MG63 (cell line): ENCODE data around the gene DLG2. TPM values are rescaled to one million over a fixed set of nuclear protein-coding genes. Genes with fewer than 3 reads are reported as not detected.

ENCODE experiments used
- DNase-seq: peaks from one replicate; pipeline ENCODE4 v3.0.0-alpha.2; 2020
- H3K27me3 ChIP-seq: fragments of 250-450 bp; sonication (Bioruptor Pico); 2 replicates; pipeline ENCODE4 v1.5.1; 2020; ENCODE audit warnings: mild to moderate bottlenecking, moderate library complexity
- H3K36me3 ChIP-seq: fragments of 250-450 bp; sonication (Bioruptor Pico); 2 replicates; pipeline ENCODE4 v1.5.1; 2020; ENCODE audit warnings: mild to moderate bottlenecking, moderate library complexity
- H3K4me3 ChIP-seq: fragments of 250-450 bp; sonication (Bioruptor Pico); 2 replicates; pipeline ENCODE4 v1.5.1; 2020; ENCODE audit warnings: mild to moderate bottlenecking, moderate library complexity
- H3K9me3 ChIP-seq: fragments of 250-450 bp; sonication (Bioruptor Pico); 2 replicates; pipeline ENCODE4 v1.5.1; 2020; ENCODE audit warnings: mild to moderate bottlenecking, moderate library complexity
- total RNA-seq: library from RNA; depleted of rRNA; stranded (reverse); fragments of >200 nt; shearing (Covaris generic); gene quantifications from 2 replicates; pipeline ENCODE4 v1.2.3, GENCODE V29; 2014; ENCODE audit warnings: low replicate concordance

Gene DLG2
- total RNA-seq, 1 experiment from 2014 or later: 0.10 TPM

DNA sequence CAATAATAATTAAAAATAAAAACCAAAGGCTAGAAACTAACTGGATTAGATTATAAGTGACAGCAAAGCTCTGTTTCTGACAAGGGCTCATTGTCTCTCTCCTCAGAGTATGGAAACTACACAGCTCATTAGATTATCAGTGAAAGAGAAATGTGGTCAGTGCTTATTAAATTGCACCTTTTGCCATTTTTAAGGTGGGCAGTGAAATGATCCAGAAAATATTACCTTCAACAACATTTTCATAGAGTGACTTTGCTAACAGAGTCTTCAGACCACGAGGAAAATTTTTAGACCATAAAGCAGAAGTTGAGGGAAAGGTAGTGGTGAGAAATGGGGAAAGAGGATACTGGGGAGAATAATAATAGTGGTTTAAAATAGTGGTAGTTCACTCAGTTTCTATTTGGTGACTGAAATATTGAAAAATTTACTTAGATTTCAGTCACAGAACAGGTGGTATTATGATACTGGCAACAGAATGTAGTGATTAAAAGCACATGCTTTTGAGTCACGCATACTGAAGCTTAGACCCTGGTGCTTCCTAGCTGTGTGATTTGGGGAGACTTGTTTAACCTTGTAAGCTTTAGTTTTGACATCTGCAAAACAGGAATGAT, 1657.0 kb downstream of the DLG2 start:
- Histone ChIP-seq H3K9me3 (no peaks in the 10 kb centered on the region), H3K4me3 (no peak overlapping the region), H3K36me3 (no peaks in the 10 kb centered on the region), H3K27me3 (no peaks in the 10 kb centered on the region)
- no peak for DNase-seq

DNA sequence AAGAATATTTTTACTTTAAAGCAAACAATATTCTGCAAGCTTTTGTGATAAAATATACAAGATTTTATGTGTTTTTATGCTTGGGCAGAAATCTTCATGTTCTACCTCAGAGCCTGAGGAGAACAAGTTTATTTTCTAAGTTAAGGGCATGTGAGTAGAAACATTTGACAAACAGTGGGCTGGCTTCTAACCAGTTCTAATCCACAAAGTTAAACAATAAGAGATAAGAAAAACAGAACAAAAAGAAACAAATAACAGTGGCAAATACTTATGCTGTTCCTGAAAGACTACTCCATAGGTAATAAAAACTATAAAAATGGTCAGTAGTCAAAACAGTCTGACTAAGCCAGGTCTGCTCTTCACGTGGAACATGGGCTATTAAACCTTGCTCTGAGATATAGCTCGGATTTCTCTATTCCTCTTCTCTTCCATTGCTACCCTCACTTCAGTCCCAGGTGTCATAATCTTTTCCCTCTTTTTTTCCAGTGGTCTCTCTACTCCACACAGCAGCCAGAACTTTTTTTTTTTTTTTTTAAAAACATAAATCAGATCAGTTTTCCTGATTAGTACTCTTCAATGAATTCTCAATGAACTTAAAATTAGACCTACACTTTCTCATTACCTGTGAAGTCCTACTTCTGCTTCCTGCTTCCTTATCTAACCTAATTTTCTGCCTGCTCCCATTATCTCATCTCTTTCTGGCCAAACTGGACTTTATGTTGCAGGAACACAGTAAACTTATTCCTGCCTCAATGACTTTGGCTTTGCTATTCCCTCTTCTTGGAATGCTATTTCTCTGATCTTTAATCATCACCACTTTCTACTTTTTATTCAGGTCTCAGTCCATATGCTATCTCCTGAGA, 1669.9 kb downstream of the DLG2 start:
- DNase-seq: no peak
- H3K9me3 ChIP-seq: no peaks in the 10 kb centered on the region
- no peaks in the 10 kb centered on the region for H3K27me3 ChIP-seq
- no peaks in the 10 kb centered on the region for H3K36me3 ChIP-seq
- no peak overlapping the region for H3K4me3 ChIP-seq

DNA sequence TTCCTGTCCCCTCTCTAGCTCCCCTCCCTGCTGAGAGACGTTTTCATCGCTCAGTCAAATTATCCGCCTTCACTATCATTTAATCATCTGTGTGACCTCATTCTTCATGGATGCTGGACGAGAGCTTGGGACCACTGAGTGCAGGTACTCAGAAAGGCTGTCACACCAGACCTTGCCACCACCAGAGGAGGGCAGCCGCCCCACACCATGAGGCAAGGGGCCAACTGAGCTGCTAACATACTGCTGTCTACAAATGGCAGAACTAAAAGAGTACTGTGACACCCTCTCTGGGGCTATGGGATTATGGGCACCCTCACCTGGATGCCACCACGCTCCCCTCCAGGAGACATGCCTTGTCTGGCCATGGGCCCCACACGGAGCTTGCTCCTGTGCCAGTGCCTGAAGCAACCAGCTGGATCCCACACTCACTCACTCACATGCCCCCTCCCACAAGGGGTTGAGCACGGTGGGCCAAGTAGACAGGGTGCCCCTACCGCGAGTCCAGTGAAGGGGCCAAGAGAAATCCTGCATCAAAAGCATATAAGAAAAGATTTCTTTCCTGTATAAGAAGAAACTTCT, 1670.9 kb downstream of the DLG2 start:
- Histone ChIP-seq H3K4me3 (no peak overlapping the region), H3K9me3 (no peaks in the 10 kb centered on the region), H3K27me3 (no peaks in the 10 kb centered on the region), H3K36me3 (no peaks in the 10 kb centered on the region)
- no peak for DNase-seq

GRCh38 chr11:83954780-83955179, 1672.4 kb downstream of the DLG2 start:
- no peaks in the 10 kb centered on the region for H3K36me3 ChIP-seq
- H3K27me3 ChIP-seq: no peaks in the 10 kb centered on the region
- DNase-seq: no peak
- no peaks in the 10 kb centered on the region for H3K9me3 ChIP-seq
- no peak overlapping the region for H3K4me3 ChIP-seq

DNA sequence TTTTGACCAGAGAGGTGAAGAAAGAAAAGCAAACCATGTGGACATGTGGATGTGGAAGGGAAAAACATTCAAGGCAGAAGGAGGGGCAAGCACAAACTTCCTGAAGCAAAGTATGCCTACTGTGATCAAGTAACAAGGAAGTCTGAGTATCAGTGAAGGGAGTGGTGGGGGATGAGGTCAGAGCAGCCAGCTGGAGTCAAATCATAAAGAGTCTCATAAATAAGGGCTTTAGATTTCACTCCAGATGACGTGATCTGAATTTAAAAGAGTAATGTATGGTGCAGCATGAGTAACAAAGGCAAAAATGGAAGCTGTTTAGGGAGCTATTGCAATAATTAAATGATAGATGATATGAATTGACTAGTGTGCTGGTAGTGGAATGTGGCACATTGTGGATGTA, 1675.6 kb downstream of the DLG2 start:
- H3K9me3 ChIP-seq: no peaks in the 10 kb centered on the region
- H3K27me3 ChIP-seq: no peaks in the 10 kb centered on the region
- no peaks in the 10 kb centered on the region for H3K36me3 ChIP-seq
- no peak for DNase-seq
- no peak overlapping the region for H3K4me3 ChIP-seq

DNA sequence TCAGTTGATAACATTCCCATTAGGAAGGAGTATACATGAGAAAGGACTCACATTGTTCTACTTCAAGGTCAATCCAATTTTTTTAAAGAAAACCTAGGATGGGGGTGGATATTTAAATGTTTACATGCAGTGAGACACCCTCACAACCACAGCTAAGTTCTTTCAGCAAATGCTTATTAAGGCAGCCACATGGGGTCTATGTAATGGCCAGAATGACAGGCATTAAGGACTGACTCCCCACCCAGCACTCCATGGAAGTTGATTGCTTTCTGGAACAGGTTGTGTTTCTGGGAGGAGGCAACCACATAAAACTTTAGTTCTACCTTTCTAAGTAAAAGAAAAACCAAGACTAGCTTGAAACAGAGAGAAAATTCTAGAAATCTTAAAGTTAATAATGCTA, 1678.9 kb downstream of the DLG2 start:
- no peaks in the 10 kb centered on the region for H3K36me3 ChIP-seq
- no peak overlapping the region for H3K4me3 ChIP-seq
- no peaks in the 10 kb centered on the region for H3K9me3 ChIP-seq
- no peaks in the 10 kb centered on the region for H3K27me3 ChIP-seq
- DNase-seq: no peak

DNA sequence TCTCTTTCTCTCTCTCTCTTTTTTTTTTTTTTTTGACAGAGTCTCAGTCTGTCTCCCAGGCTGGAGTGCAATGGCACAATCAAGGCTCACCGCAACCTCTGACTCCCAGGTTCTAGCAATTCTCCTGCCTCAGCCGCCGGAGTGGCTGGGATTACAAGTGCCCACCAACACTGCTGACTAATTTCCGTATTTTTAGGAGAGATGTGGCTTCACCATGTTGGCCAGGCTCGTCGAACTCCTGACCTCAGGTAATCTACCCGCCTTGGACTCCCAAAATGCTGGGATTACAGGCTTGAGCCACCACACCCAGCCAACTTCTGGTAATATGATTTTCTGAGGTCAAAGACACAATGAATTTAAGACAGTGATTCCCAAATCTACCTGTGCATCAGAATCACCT, 1681.2 kb downstream of the DLG2 start:
- no peaks in the 10 kb centered on the region for H3K27me3 ChIP-seq
- H3K36me3 ChIP-seq: no peaks in the 10 kb centered on the region
- no peak overlapping the region for H3K4me3 ChIP-seq
- H3K9me3 ChIP-seq: no peaks in the 10 kb centered on the region
- no peak for DNase-seq

DNA sequence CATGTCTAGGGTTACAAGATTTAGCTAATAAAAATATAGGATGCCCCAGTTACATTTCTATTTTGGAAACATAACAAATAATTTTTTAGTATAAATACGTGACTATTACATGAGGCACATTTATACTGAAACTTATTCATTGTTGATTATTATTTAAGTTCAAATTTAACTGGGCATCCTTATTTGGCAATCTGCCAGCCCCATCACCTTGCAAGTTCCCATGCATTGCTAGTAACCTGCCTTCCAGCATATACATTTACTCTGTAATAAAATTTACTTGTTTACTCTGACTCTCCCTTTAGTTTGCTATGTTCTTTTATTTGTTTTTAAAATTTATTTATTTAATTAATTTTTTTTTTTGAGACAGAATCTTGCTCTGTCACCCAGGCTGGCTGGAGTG, 1686.1 kb downstream of the DLG2 start:
- no peaks in the 10 kb centered on the region for H3K36me3 ChIP-seq

GRCh38 chr11:83938148-83938547, 1689.0 kb downstream of the DLG2 start:
- no peaks in the 10 kb centered on the region for H3K36me3 ChIP-seq
- no peaks in the 10 kb centered on the region for H3K27me3 ChIP-seq
- no peak overlapping the region for H3K4me3 ChIP-seq
- H3K9me3 ChIP-seq: no peaks in the 10 kb centered on the region
- no peak for DNase-seq

More for the DNA sequence above, 1686.1 kb downstream of the DLG2 start:
- Histone ChIP-seq H3K4me3 (no peak overlapping the region), H3K27me3 (no peaks in the 10 kb centered on the region), H3K9me3 (no peaks in the 10 kb centered on the region)
- no peak for DNase-seq

- no peaks in the 10 kb centered on the region for H3K27me3 ChIP-seq
- no peak overlapping the region for H3K4me3 ChIP-seq
- no peak for DNase-seq
- H3K36me3 ChIP-seq: no peaks in the 10 kb centered on the region
- H3K9me3 ChIP-seq: no peaks in the 10 kb centered on the region
Measured at GRCh38 chr11:83933008-83933407, 1694.1 kb downstream of the DLG2 start.

GRCh38 chr11:83927422-83927821, 1699.7 kb downstream of the DLG2 start:
- H3K36me3 ChIP-seq: no peaks in the 10 kb centered on the region
- no peaks in the 10 kb centered on the region for H3K27me3 ChIP-seq
- no peaks in the 10 kb centered on the region for H3K9me3 ChIP-seq
- H3K4me3 ChIP-seq: no peak overlapping the region
- no peak for DNase-seq

GRCh38 chr11:83924795-83925542, 1702.2 kb downstream of the DLG2 start:
- no peak for DNase-seq
- Histone ChIP-seq H3K36me3 (no peaks in the 10 kb centered on the region), H3K27me3 (no peaks in the 10 kb centered on the region), H3K4me3 (no peak overlapping the region), H3K9me3 (no peaks in the 10 kb centered on the region)

DNA sequence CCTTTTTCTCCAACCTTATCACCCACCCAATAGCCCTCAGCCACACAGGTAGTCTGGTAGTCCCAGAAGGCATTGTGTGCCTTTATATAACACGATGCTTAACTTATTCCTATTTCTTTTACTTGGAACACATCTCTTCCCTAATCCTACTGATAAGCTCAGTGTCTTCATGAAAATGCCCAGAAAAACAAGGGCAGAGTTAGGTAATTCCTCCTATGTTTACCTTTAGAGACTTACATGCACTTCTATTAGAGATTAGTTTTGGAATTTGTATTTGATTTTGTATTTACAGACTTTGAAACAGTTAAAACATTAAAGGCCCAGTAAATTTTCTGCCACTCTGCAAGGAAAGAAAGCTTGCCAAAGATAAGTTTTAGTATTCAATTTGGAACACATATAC, 1703.2 kb downstream of the DLG2 start:
- no peaks in the 10 kb centered on the region for H3K9me3 ChIP-seq
- H3K27me3 ChIP-seq: no peaks in the 10 kb centered on the region
- no peak for DNase-seq
- H3K36me3 ChIP-seq: no peaks in the 10 kb centered on the region
- no peak overlapping the region for H3K4me3 ChIP-seq

GRCh38 chr11:83922953-83923352, 1704.2 kb downstream of the DLG2 start:
- Histone ChIP-seq H3K27me3 (no peaks in the 10 kb centered on the region), H3K36me3 (no peaks in the 10 kb centered on the region), H3K9me3 (no peaks in the 10 kb centered on the region), H3K4me3 (no peak overlapping the region)
- DNase-seq: no peak

DNA sequence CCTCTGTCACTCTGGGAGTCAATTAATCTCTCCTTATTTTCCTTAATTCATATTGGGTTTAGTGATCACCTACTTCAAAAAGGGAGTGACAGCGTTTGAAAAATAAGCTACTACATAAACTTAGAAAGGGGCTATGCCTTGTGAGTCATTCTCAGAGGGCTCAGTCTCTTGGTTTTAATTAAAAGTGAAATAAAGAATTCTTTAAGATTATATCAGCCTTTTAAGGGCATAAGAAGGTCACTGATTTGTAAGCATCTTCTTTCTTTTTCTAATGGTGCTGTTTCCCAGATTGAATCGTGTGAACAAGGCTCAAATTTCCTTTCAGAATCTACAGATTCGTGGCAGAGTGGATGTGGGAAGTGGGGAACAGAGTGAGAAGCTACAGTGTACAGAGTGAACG, 1704.8 kb downstream of the DLG2 start:
- no peaks in the 10 kb centered on the region for H3K36me3 ChIP-seq
- no peaks in the 10 kb centered on the region for H3K27me3 ChIP-seq
- no peak overlapping the region for H3K4me3 ChIP-seq
- DNase-seq: no peak
- no peaks in the 10 kb centered on the region for H3K9me3 ChIP-seq

DNA sequence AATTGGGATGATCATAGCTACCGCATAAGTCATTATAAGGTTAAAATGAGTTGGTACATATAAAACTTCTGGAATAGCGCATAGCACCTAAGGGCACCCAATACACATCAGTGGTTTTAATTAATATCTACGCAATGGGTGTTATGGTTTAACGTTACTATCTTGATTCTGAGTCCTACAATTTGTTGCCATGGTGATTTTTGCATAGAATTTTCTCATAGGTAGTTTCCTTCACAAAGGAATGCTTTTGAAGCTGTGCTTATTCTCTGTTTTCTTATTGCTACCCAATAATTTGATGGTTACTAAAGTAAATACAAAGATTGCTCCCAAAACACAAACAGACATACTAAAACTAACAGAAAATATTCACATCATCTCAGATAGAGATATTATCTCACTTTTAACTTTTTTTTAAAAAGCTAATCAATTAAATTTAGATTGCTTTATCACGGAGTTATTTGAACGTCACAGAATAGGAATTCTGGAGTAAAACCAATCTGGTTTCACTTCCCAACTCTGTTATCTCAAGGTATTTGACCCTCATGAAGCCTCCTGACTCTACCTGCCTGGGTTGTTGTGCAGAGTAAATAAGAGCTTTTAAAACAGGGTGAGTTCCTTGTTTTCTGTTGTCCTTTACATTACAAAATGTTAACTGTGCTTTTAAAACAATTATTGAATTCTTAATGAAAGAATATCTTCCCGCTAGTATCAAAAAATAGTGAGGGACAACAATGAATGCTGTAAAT, 1705.5 kb downstream of the DLG2 start:
- no peak for DNase-seq
- H3K36me3 ChIP-seq: no peaks in the 10 kb centered on the region
- no peak overlapping the region for H3K4me3 ChIP-seq
- no peaks in the 10 kb centered on the region for H3K9me3 ChIP-seq
- H3K27me3 ChIP-seq: no peaks in the 10 kb centered on the region

DNA sequence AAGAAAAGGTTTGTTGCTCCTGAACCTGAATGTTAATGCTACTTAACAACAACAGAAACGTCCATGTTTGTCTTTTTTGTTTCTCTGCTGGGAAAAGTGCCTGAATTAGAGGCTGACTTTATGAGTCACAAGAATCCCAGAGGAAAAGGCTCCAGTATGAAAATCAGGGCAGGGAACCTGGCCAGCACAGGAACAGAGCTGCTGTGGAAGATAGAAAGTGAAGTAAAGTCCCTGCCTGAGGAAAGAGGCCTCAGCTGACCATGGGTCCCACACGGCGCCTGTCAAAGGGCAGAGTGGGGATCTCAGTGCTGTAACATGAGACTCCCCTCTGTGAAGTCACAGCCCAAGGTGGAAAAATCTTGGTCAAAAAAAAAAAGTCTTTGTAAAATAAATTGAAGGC, 1708.7 kb downstream of the DLG2 start:
- Histone ChIP-seq H3K9me3 (no peaks in the 10 kb centered on the region), H3K27me3 (no peaks in the 10 kb centered on the region), H3K36me3 (no peaks in the 10 kb centered on the region), H3K4me3 (no peak overlapping the region)
- DNase-seq: no peak
